IPS-NIHi7 (cell line): ENCODE data around the gene PTPN3.
"Not testable (repeated sequence)": the region's sequence is repeated elsewhere in the genome, so short reads cannot be mapped to it uniquely, and the experiment has no call there.

Experiments
- DNase-seq: peaks from one replicate; pipeline ENCODE4 v3.0.0; 2012; ENCODE audit warnings: mixed read lengths; ENCODE audit errors: extremely low spot score

Gene PTPN3, protein sequence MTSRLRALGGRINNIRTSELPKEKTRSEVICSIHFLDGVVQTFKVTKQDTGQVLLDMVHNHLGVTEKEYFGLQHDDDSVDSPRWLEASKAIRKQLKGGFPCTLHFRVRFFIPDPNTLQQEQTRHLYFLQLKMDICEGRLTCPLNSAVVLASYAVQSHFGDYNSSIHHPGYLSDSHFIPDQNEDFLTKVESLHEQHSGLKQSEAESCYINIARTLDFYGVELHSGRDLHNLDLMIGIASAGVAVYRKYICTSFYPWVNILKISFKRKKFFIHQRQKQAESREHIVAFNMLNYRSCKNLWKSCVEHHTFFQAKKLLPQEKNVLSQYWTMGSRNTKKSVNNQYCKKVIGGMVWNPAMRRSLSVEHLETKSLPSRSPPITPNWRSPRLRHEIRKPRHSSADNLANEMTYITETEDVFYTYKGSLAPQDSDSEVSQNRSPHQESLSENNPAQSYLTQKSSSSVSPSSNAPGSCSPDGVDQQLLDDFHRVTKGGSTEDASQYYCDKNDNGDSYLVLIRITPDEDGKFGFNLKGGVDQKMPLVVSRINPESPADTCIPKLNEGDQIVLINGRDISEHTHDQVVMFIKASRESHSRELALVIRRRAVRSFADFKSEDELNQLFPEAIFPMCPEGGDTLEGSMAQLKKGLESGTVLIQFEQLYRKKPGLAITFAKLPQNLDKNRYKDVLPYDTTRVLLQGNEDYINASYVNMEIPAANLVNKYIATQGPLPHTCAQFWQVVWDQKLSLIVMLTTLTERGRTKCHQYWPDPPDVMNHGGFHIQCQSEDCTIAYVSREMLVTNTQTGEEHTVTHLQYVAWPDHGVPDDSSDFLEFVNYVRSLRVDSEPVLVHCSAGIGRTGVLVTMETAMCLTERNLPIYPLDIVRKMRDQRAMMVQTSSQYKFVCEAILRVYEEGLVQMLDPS

DNA sequence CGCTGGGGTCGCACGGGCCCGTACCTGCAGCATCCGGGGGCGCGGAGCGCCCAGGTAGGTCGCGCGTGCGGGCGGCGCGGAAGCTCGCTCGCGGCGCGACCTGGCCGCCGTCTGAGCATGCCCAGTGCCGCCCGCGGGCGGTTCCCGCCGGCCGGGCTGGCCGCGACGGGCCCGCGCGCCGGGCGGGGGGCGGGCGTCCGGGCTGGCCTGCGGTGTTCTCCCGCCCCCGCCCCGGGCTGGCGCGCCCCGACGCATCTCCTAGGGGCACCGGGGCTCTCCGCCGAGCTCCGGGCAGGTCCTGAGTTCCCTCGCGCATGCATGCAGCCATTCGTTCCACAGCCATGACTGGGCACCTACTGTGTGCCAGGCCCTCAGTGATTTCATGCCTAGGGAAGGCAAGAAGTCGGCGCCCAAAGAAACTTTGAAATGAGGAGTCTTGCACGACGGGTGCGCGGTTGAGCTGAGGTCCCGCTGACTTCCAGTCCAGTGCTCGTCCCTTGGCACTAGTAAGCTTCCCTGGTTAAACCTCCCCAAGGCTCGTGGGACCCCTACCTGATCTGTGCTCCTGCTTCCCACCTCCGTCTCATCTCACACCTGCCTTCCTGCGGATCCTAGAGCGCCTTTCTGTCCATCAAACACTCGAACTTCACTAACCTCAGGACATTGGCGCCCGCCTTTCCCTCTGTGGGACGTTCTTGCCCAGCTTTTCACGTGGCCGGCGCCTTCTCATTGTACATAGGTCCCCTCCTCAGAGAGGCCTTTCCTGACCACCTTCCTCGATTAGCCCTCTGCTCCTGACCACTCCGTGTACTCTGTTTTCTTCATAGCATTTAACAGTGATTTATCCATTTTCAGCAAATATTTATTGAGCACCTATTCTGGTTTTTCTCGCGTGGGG lies at the start of gene PTPN3:
Gene PTPN3 (minus strand): TSS at position 113 of the 898 bp plus-strand sequence. CDS start 34,873 bp downstream, outside the sequence.
- DNase-seq, result peak; percentile 72

DNA sequence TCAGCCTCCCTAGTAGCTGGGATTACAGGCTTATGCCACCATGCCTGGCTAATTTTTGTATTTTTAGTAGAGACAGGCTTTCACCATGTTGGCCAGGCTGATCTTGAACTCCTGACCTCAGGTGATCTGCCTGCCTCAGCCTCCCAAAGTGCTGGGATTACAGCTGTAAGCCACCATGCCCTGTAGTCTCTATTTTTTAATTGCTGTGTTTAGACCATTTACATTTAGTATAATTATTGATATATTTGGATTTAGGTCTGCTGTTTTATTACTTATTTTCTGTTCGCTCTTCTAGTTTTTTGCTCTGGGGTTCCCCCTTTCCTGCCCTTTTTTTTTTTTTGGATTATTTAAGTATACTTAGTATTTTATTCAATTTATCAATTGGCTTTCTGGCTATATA lies 46.8 kb upstream of the PTPN3 start:
- not testable (repeated sequence) for DNase-seq

DNA sequence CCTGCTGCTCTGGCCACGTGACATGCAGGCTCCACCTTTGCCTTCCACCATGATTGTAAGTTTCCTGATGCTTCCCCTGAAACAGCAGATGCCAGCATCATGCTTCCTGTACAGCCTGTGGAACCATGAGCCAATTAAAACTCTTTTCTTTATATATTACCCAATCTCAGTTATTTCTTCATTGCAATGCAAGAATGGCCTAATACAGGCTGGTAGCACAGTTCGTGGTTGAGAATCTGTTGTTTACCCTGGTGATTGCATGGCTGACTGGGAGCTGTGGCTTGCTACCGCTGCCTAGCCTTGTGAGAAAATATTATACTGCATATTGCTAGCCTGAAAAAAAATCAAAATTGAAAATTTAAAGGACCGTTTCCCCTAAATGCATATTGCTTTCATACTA lies 44.8 kb upstream of the PTPN3 start:
- no peak for DNase-seq

DNA sequence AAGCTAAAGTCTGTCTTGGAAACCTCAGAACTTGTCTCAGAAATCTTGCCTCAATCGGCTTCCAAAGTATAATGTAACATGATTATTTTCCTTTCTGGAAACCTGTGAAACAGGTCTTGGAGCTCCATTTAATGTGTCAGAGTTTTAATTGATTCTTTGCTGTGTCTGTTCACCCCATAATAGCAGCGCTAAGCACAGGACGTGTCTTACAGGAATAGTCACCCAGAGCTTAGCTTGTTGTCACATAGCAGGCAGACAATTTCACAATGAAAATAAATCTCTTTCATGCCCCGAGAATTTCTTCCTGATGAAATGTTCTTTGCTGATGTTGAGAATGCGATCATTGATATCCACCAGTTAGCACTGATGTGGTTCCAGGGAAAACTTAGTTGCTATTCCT lies 40.2 kb upstream of the PTPN3 start:
- DNase-seq, result no peak

DNA sequence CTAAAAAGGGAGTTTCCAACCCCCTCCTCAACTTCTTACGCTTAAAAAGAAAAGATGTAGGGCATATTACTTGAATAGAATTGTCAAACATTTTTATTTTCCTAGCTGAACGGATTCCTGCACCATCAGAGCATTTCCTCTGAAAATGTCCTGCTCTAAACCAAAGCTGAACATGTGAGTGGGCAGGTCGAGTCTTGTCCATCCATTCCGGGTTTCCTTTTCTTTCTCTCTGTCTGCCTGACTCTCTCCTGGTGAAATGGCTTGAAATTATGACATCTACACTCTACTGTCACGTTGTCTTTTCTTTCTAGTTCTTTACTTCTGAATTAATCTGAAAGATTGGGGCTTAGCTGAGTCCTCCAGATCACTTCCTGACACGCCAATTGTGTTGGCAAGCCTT lies 39.2 kb upstream of the PTPN3 start:
- no peak for DNase-seq

DNA sequence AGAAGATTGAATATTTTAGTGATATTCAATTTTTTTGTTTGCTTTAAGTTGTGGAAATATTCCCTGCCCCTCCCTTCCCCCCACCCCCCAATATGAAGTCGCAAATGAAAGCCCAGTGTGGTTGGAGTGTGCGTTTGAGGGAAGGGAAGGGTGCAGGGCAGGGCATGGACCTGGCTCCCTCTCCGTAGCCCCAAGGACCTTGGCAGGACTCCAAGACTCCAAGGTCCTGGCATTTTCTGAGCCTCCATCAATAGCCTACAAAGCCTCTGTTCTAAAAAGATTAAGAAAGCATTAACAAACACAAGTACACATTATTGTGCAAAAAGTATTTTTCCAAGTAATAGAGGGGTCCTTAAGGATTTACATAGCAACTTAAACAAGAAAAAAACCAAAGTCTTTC lies 38.8 kb upstream of the PTPN3 start:
- DNase-seq, result no peak

DNA sequence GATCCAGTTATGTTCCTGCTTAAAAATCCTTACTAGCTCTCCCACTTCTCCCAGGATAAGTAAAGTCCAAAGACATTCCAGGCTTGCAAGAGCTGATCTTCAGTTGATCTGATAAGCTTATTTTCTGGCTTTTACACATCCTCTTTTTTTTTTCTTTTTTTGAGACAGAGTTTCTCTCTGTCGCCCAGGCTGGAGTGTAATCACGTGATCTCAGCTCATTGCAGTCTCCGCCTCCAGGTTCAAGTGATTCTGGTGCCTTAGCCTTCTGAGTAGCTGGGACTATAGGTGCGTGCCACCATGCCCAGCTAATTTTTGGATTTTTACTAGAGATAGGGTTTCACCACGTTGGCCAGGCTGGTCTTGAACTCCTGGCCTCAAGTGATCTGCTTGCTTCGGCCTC lies 37.3 kb upstream of the PTPN3 start:
- DNase-seq, result no peak

DNA sequence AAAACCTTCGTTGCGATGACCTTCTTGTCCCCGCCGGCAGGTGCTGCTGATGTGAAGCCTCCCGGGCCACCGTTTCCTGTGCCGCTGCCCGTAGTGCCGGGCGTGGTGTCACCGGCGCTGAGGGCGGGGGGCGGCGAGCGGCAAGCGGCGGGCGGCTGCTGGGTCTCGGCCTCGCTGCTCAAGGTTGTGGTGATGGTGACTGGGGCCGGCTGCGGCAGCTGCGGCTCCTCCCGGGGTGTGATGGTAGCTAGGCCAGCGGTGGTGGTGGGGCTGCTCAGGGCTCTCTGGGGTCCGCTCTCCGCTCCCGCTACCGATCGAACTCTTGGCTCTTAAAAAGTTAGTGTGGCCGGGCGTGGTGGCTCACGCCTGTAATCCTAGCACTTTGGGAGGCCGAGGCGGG lies 36.0 kb upstream of the PTPN3 start:
- DNase-seq, result no peak

DNA sequence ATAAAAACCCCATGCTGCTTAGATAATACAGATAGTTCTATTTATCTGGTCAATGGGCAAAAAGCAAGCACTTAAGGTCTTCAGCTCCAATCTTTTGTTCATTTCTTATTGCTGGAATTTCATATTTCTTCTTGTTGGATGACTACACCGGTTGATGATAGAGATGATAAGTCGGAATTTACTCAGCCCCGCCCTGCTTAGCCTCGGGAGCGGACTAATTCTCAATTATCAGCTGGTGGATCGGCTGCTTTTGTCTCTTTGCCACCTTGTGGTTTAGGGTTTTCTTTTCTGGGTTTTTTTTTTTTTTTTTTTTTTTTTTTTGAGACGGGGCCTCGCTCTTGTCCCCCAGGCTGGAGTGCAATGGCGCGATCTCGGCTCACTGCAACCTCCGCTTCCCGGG lies 34.5 kb upstream of the PTPN3 start:
- not testable (repeated sequence) for DNase-seq

DNA sequence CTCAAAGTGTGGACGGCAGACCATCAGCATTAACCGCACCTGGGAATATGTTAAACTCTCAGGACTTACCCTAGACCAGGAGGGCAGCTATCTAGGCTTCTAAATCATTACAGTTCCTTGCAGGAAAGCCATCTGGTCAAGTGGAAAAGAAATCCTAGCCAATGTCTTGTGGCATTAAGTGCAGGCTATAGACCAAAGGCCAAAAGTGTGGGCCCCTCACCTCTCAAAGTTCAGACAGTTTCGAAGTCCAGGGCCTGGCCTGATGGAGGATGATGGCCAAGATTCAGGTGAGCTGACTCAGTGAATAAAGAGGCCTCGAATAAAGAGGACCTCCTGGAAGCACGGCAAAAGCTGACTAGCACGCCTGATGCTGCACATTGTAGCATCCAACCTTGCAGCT lies 24.0 kb upstream of the PTPN3 start:
- no peak for DNase-seq

DNA sequence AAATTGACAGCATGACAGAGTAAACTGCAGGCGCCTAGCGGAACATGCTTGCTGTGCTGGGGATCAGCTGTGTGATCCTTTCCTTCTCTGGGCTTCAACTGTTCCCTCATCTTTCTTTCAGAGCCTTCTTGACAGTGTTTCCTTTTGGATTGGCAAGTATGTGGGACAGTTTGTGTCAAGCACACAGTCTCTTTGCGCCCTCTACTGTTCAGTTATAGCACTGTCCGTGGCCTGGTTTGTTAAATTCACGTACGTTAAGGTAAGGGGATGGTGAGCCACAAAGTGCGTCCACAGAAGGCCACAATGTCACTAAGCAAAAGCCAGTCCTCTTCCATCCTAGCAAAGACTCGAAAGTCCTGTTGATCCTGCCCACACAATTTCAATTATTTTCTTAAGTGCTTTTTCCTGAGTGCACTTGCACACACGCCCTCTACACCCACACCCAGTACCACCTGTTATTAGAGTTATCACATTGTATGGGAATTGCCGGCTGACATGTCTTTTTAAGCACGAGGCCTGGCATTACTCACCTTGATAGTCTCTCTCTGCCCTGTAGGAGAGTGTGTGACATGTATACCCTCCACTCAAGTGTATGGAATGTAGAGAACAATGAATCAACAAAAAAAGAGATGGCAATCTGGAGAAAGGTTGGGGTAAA lies 22.5 kb upstream of the PTPN3 start:
- peak; percentile 89 for DNase-seq

DNA sequence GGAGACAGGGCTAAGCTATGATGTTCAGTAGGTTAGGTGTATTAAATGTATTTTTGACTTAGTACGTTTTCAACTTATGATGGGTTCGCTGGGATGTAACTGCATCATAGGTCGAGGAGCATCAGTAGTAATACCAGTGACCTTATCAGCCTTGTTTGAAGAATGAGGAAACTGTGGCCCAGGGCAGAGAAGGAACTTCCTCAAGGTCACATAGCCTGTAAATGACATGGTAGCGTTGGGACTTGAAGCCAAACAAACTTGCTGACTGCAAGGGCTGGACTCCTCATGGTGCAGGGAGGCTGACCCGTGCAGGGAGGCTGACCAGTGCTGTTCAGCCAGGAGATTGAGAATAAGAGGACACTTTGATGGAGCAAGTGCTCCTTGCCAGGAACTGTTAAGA lies 21.3 kb upstream of the PTPN3 start:
- no peak for DNase-seq

DNA sequence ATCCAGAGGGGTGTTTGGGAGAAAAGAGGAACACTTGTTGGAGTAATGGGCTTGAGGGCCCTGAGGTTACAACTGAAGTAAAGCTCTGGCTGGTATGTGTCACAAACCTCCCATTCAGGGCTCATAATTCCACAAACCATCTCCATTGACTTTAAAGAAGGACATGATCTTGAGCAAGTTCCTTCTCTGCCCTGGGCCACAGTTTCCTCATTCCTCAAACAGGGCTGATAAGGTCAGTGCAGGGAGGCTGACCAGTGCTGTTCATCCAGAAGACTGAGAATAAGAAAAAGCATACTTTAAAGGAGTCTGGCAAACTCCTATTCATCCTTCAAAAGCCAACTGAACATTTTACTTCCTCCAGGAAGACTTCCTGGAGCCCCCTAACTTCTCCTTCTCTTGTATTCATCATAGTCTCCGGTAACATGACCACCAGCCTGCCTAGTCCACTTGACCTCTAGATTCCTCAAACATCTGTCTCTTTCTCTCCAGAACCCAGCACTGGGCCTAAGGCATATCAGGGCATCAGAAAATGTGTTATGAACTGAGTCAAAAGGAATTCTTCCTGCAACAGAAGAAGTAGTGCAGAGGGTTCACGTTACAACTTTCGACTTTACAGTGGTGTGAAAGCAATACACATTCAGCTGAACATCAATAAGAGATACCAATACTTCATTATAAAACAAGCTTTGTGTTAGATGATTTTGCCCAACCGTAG lies 20.7 kb upstream of the PTPN3 start:
- DNase-seq, result no peak

DNA sequence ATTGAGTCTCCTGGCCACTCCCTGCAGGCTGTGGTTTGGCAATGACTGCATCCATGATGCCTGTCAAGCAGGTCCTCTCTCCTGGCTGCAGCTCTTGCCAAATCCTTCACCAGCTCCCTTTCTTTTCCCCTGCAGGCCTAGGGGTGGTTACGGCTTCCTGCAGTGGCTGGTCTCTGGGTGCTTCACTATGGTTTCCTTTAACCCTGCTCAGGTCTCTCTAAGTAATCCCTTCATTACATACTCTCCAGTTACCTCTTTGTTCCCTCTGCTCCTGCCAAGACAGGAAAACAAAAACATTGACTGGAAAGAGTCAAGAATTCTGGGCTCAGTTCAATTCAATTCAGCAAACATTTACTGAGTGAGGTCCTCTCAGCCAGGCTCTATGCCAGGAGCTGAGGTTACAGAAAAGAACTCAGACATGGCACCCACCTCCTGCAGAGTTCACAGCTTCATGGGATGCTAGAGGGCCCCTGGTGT lies 19.8 kb upstream of the PTPN3 start:
- no peak for DNase-seq

DNA sequence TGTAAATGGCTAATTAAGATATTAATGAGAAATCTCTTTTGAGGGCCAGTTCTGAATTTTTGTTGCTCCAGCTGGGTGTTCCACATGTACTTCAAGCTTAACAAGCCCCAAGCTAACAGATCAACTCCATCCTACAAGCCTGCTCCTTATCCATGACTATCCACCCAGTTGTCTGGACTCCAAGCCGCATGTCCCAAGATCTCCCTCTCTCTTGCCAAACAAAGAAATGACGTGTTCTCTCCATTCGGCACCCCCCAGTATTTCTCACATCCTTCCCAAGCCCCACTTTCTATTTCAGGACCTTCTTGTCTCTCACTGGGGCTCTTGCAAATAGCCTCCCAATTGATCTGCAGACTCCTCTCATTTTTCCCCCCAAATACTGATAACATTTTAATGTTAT lies 15.8 kb upstream of the PTPN3 start:
- no peak for DNase-seq

DNA sequence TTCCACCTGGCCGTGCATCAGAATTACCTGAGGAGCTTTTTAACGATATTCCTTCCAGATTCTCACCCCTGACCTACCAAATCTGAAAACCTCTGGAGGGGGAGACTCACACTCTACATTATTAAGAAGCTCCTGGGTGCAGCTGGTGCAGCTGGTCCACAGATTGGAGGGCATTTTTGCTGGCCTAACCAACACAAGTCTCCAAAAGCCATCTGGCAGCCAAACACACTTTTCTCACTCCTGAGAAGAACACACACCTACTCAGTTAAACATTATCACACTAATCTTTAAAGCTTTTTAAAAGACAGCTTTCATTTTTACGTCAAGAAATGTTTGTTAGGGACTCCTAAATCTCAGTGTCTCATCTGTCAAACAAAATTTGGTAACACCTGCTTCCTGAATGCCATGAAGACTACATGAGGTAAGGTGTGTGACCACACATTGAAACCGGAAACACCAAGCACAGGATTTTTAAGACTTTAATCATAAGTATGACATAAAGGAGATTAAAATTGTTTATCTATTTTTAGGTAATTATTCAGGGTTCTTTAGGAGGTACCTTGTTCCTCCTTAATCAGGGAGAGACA lies 14.2 kb upstream of the PTPN3 start:
- no peak for DNase-seq

DNA sequence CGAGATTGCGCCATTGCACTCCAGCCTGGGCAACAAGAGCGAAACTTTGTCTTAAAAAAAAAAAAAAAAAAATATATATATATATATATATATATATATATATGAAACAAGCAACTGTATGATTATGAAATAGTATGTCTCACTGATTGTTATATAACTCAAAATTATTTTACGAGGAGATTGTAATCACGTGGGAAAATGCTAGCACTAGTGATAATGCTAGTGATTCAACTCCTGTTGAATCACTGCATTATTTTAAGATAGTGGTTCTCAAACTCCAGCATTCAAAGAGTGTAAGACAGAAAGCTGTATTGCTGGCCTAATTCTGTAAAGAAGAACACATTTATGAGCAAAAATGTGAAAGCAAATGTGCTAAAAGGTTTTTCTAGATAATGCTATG lies 12.4 kb upstream of the PTPN3 start:
- no peak for DNase-seq

DNA sequence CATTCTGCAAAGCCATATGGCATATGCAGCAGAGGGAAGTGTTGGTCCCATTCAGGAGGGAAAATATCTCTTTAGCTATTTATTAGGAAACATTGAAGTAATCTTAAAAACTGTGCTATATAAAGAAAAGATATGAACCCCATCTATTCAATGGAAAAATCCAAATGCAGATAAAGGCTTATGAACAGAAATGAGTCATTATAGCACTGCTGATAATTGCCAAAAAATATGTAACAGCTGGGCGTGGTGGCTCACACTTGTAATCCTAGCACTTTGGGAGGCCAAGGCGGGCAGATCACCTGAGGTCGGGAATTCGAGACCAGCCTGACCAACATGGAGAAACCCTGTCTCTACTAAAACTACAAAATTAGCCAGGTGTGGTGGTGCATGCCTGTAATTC lies 11.9 kb upstream of the PTPN3 start:
- DNase-seq, result not testable (repeated sequence)

DNA sequence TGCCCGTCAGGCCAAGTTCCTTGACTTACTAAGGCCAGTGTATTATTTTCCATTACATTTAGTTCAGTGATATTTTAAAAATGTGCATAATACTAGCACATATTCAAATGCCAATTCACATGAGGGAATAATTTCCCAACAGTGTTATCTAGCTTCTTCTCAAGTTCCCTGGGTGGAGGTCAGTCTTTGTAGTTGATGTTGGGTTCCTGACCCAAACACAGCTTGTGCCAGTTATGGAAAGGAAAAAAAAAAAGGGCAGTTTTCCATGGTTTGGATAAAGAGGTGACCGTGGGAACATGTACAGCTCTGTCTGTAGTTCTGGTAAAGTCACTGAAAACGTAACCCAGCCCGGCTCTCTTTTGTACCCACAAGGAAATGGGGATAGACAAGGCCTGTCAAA lies 11.5 kb upstream of the PTPN3 start:
- DNase-seq, result no peak

DNA sequence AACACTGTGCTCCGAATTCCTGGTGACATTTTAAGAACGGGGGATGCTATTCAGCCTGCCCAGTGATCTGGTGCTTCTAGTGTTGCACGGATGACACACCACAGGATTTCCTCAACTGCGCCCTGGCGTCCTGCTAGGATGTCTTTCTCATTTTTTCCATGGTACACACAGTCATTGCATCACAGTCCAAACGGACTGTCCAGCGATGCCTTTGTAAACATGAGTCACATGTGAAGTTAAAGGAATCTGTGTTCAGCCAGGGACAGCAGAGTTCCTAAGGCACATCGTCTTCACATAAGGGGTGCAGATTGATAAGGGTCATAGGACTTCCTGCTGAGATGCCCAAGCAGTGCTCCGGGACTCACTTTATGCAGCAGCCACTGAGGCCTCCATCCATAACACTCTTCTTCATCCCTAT lies 9.3 kb upstream of the PTPN3 start:
- DNase-seq, result no peak
